ENCODE results near the gene MAPKAPK3.

GRCh38 chr3:50587806-50588758 lies 28.9 kb upstream of the MAPKAPK3 start:
- TF ChIP-seq CTCF (IDR thresholded peaks at IDR 0.05) (no peak), EP300 (IDR thresholded peaks at IDR 0.05) (no peak), POLR2A (IDR thresholded peaks at IDR 0.05) (no peak)
